Common myeloid progenitor, CD34-positive (primary cell): ENCODE results near the gene HS3ST4.

Experiments used
- CTCF ChIA-PET: fragments of 350-600 bp; sonication (Branson Sonifier 250); formaldehyde crosslinking; loops from one replicate; lab custom pipeline; 2021; ENCODE audit warnings: antibody characterized with exemption; lab: Charles Lee
- POLR2A ChIA-PET: fragments of 350-600 bp; sonication (Branson Sonifier 250); formaldehyde crosslinking; loops from one replicate; lab custom pipeline; 2021; ENCODE audit warnings: antibody characterized with exemption; lab: Charles Lee
- DNase-seq, 3 donors: peaks; one replicate each; pipeline versions ENCODE4 v3.0.0 to v3.0.0-alpha.2; 2013
- H3K27ac ChIP-seq, 2 experiments: 1 replicate in 1 of 2; 2 replicates in 1 of 2; pipeline ENCODE4 v1.7.0; 2013; ENCODE audit warnings: inconsistent platforms in 2 of 2, low read length in 2 of 2, mild to moderate bottlenecking in 2 of 2, low read depth in 1 of 2, moderate library complexity in 1 of 2; ENCODE audit not compliant: severe bottlenecking in 2 of 2, insufficient read depth in 1 of 2, poor library complexity in 1 of 2
- H3K27me3 ChIP-seq, 5 experiments: replicated peaks in 2 of 5; 1 replicate in 3 of 5; 2 replicates in 2 of 5; pipeline versions ENCODE4 v1.6.1 to v1.7.0; 2013; ENCODE audit warnings: low read length in 4 of 5, mild to moderate bottlenecking in 2 of 5, moderate library complexity in 2 of 5, inconsistent platforms in 1 of 5; ENCODE audit not compliant: insufficient read depth in 5 of 5, control insufficient read depth in 4 of 5
- H3K36me3 ChIP-seq, 4 experiments: 1 replicate in 2 of 4; 2 replicates in 2 of 4; pipeline versions ENCODE4 v1.6.1 to v1.7.0; 2013; ENCODE audit warnings: low read length in 3 of 4, control low read depth in 1 of 4, mild to moderate bottlenecking in 1 of 4; ENCODE audit not compliant: control insufficient read depth in 4 of 4, insufficient read depth in 4 of 4
- H3K4me1 ChIP-seq, 4 experiments: 1 replicate in 3 of 4; 2 replicates in 1 of 4; pipeline versions ENCODE4 v1.6.1 to v1.7.1; 2013; ENCODE audit warnings: low read length in 3 of 4, mild to moderate bottlenecking in 3 of 4, control low read depth in 1 of 4, inconsistent platforms in 1 of 4, moderate library complexity in 1 of 4; ENCODE audit not compliant: control insufficient read depth in 4 of 4, insufficient read depth in 4 of 4; ENCODE audit errors: control extremely low read depth in 1 of 4
- H3K4me3 ChIP-seq, 7 experiments: 1 replicate in 4 of 7; 2 replicates in 3 of 7; pipeline versions ENCODE4 v1.5.1 to v1.7.0; 2013; ENCODE audit warnings: mild to moderate bottlenecking in 7 of 7, low read length in 6 of 7, moderate library complexity in 6 of 7, inconsistent platforms in 2 of 7, low read depth in 2 of 7, control low read depth in 1 of 7; ENCODE audit not compliant: insufficient read depth in 4 of 7, control insufficient read depth in 1 of 7; ENCODE audit errors: extremely low read depth in 1 of 7
- H3K9me3 ChIP-seq, 5 experiments: 1 replicate in 4 of 5; 2 replicates in 1 of 5; pipeline versions ENCODE4 v1.6.1 to v1.7.1; 2013; ENCODE audit warnings: low read length in 4 of 5, mild to moderate bottlenecking in 2 of 5, inconsistent platforms in 1 of 5, low read depth in 1 of 5, moderate library complexity in 1 of 5; ENCODE audit not compliant: control insufficient read depth in 4 of 5, insufficient read depth in 2 of 5; ENCODE audit errors: control extremely low read depth in 1 of 5
- WGBS: methylation state at CpG from one replicate; pipeline ENCODE4 v1.1.5; 2013; ENCODE audit not compliant: insufficient coverage; 5-methylcytosine and 5-hydroxymethylcytosine counted together

The HS3ST4 gene

DNA sequence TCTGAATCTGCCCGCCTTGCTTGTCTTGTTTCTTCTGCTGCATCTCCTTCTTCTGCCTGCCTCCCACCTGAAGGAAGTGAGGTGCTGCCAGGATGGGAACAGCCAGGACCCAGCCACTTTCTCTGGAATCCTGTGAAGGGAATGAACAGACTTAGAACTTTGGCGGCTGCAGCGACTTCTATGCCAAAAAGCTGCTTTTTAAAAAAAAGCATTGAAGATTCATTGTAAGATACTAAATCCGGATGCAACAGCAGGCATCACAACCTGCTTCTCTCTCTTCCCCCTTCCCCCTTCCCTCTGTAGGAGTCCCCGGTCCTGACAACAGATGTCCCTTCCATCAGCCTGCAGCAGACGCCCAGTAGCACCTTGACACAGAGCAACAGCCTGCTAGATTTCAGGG is 176.3 kb downstream of the HS3ST4 start:
- Histone ChIP-seq H3K36me3 (no peaks in the 10 kb centered on the region), H3K27me3 (peaks cover 0 to 4% (median 0%) of the 10 kb centered on the region in 5 experiments), H3K9me3 (peaks cover 0 to 2% (median 0%) of the 10 kb centered on the region in 5 experiments), H3K27ac (no peak overlapping the region), H3K4me1 (no peaks in the 10 kb centered on the region), H3K4me3 (no peak overlapping the region)
- WGBS = 69% methylated on average over 4 of the region's 6 CpGs
- CTCF ChIA-PET = no interaction called here
- POLR2A ChIA-PET = no interaction called here
- no peak for DNase-seq

- peaks cover 0 to 2% (median 0%) of the 10 kb centered on the region in 5 experiments for H3K9me3 ChIP-seq
- WGBS = 56% methylated on average over 7 of the region's 9 CpGs
- H3K4me1 ChIP-seq = no peaks in the 10 kb centered on the region
- H3K27me3 ChIP-seq = peaks cover 0 to 4% (median 0%) of the 10 kb centered on the region in 5 experiments
- no peaks in the 10 kb centered on the region for H3K36me3 ChIP-seq
- no peak for DNase-seq
- CTCF ChIA-PET = no interaction called here
- POLR2A ChIA-PET = no interaction called here
- no peak overlapping the region for H3K27ac ChIP-seq
- H3K4me3 ChIP-seq = no peak overlapping the region
These were observed 177.1 kb downstream of the HS3ST4 start for GRCh38 chr16:25868706-25869370.

DNA sequence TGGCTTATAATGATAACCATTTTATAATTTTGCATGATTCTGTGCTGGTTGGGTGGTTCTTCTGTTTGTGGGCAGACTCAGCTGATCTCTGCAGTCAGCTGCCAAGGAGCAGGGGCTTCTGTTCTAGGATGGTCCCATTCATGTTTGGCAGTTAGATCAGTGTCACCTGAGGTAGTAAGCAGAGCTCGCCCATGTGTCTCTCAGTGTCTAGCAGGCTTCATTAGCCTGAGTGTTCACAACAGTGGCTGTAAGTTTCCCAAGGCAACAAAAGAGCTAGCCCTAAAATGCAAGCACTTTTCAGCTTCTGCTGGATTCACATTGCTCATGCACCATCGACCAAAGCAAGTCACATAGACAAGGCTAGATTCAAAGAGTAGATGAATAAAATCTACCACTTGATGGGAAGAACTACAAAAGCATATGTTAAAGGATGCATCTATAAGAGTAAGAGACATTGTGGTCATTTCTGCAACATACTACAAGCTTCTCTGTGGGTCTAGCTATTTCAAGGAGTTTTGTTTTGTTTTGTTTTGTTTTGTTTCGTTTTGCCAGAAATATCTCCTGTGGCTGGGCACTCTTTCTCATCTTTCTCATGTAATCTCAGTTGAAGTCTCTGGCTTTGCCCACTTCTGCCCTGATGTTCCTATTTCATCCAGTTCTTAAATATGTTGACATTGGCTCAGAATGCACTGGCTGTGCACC is 180.8 kb downstream of the HS3ST4 start:
- WGBS = 82% methylated on average over 1 of the region's 3 CpGs
- no peak for DNase-seq
- Histone ChIP-seq H3K36me3 (no peaks in the 10 kb centered on the region), H3K4me1 (no peaks in the 10 kb centered on the region), H3K9me3 (no peaks in the 10 kb centered on the region), H3K27me3 (peaks cover 0 to 4% (median 0%) of the 10 kb centered on the region in 5 experiments), H3K27ac (no peak overlapping the region), H3K4me3 (no peak overlapping the region)
- CTCF ChIA-PET = no interaction called here
- POLR2A ChIA-PET = no interaction called here

- H3K4me1 ChIP-seq = no peaks in the 10 kb centered on the region
- no peaks in the 10 kb centered on the region for H3K9me3 ChIP-seq
- CTCF ChIA-PET = no interaction called here
- H3K27ac ChIP-seq = no peak overlapping the region
- H3K4me3 ChIP-seq = no peak overlapping the region
- H3K27me3 ChIP-seq = no peaks in the 10 kb centered on the region
- DNase-seq = no peak
- POLR2A ChIA-PET = no interaction called here
- no peaks in the 10 kb centered on the region for H3K36me3 ChIP-seq
These were observed 182.4 kb downstream of the HS3ST4 start for GRCh38 chr16:25874196-25874595.

GRCh38 chr16:25875956-25876598 is 184.3 kb downstream of the HS3ST4 start:
- H3K27me3 ChIP-seq = no peaks in the 10 kb centered on the region
- ChIA-PET POLR2A (no interaction called here), CTCF (no interaction called here)
- H3K9me3 ChIP-seq = no peaks in the 10 kb centered on the region
- no peak overlapping the region for H3K27ac ChIP-seq
- H3K4me1 ChIP-seq = no peaks in the 10 kb centered on the region
- WGBS = 75% methylated on average over 1 of the region's 1 CpG
- no peaks in the 10 kb centered on the region for H3K36me3 ChIP-seq
- no peak overlapping the region for H3K4me3 ChIP-seq
- no peak for DNase-seq

- POLR2A ChIA-PET = no interaction called here
These were observed 185.3 kb downstream of the HS3ST4 start for GRCh38 chr16:25877103-25877502.

GRCh38 chr16:25886598-25886997 is 194.8 kb downstream of the HS3ST4 start:
- Histone ChIP-seq H3K27ac (no peak overlapping the region), H3K9me3 (no peaks in the 10 kb centered on the region), H3K36me3 (no peaks in the 10 kb centered on the region), H3K4me1 (no peaks in the 10 kb centered on the region), H3K27me3 (peaks cover 0 to 4% (median 0%) of the 10 kb centered on the region in 5 experiments), H3K4me3 (no peak overlapping the region)
- WGBS = 95% methylated on average over 3 of the region's 4 CpGs
- ChIA-PET CTCF (no interaction called here), POLR2A (no interaction called here)
- DNase-seq = no peak

More at GRCh38 chr16:25877103-25877502, 185.3 kb downstream of the HS3ST4 start:
- Histone ChIP-seq H3K4me1 (no peaks in the 10 kb centered on the region), H3K36me3 (no peaks in the 10 kb centered on the region), H3K27me3 (no peaks in the 10 kb centered on the region), H3K4me3 (no peak overlapping the region), H3K27ac (no peak overlapping the region), H3K9me3 (no peaks in the 10 kb centered on the region)
- DNase-seq = no peak
- CTCF ChIA-PET = no interaction called here
